ENCODE results near the gene ENAH.

The ENAH gene

GRCh38 chr1:225559326-225559725 is 93.6 kb downstream of the ENAH start:
- Histone ChIP-seq H3K79me2 (ENCODE audit: insufficient read depth, low read length) (no peaks in the 10 kb centered on the region), H3K4me3 (ENCODE audit: low read length, poor library complexity, severe bottlenecking) (no peak overlapping the region), H3K9ac (ENCODE audit: low read depth, low read length, poor library complexity, severe bottlenecking) (no peak overlapping the region), H3K27me3 (ENCODE audit: insufficient read depth, low read length, poor library complexity, severe bottlenecking) (no peaks in the 10 kb centered on the region), H3K9me3 (ENCODE audit: insufficient read depth, low read depth, low read length) (no peaks in the 10 kb centered on the region), H3K4me1 (ENCODE audit: insufficient read depth, low read length, poor library complexity, severe bottlenecking) (no peaks in the 10 kb centered on the region), H2AFZ (ENCODE audit: low read length) (no peak overlapping the region), H4K20me1 (ENCODE audit: insufficient read depth, low read length, poor library complexity, severe bottlenecking) (no peaks in the 10 kb centered on the region), H3K36me3 (ENCODE audit: insufficient read depth, low read length) (no peaks in the 10 kb centered on the region), H3K4me2 (ENCODE audit: low read depth, low read length, poor library complexity, severe bottlenecking) (no peak overlapping the region), H3K9me2 (replicated peaks; ENCODE audit: low read depth, low read length) (no peaks in the 10 kb centered on the region), H3F3A (ENCODE audit: low read depth) (no peaks in the 10 kb centered on the region)
- TF ChIP-seq EZH2phosphoT487 (IDR thresholded peaks at IDR 0.05; ENCODE audit: borderline replicate concordance) = no peak
- no peak for TF ChIP-seq CTCF (conservative IDR thresholded peaks at IDR 0.05; ENCODE audit: low read length)

- no peaks in the 10 kb centered on the region for H3K27me3 ChIP-seq (ENCODE audit: insufficient read depth, low read length, poor library complexity, severe bottlenecking)
- no peak for TF ChIP-seq CTCF (conservative IDR thresholded peaks at IDR 0.05; ENCODE audit: low read length)
- TF ChIP-seq EZH2phosphoT487 (IDR thresholded peaks at IDR 0.05; ENCODE audit: borderline replicate concordance) = no peak
- H3K4me1 ChIP-seq (ENCODE audit: insufficient read depth, low read length, poor library complexity, severe bottlenecking) = no peaks in the 10 kb centered on the region
- H3K9ac ChIP-seq (ENCODE audit: low read depth, low read length, poor library complexity, severe bottlenecking) = no peak overlapping the region
- no peaks in the 10 kb centered on the region for H3K9me3 ChIP-seq (ENCODE audit: insufficient read depth, low read depth, low read length)
- H3K9me2 ChIP-seq (replicated peaks; ENCODE audit: low read depth, low read length) = no peaks in the 10 kb centered on the region
- no peaks in the 10 kb centered on the region for H4K20me1 ChIP-seq (ENCODE audit: insufficient read depth, low read length, poor library complexity, severe bottlenecking)
- no peak overlapping the region for H2AFZ ChIP-seq (ENCODE audit: low read length)
- H3K4me3 ChIP-seq (ENCODE audit: low read length, poor library complexity, severe bottlenecking) = no peak overlapping the region
- no peaks in the 10 kb centered on the region for H3K36me3 ChIP-seq (ENCODE audit: insufficient read depth, low read length)
- no peaks in the 10 kb centered on the region for H3F3A ChIP-seq (ENCODE audit: low read depth)
- H3K79me2 ChIP-seq (ENCODE audit: insufficient read depth, low read length) = no peaks in the 10 kb centered on the region
- H3K4me2 ChIP-seq (ENCODE audit: low read depth, low read length, poor library complexity, severe bottlenecking) = no peak overlapping the region
Observed at GRCh38 chr1:225556694-225557093, 96.2 kb downstream of the ENAH start.

GRCh38 chr1:225555821-225556220 is 97.1 kb downstream of the ENAH start:
- no peak overlapping the region for H2AFZ ChIP-seq (ENCODE audit: low read length)
- H4K20me1 ChIP-seq (ENCODE audit: insufficient read depth, low read length, poor library complexity, severe bottlenecking) = no peaks in the 10 kb centered on the region
- no peaks in the 10 kb centered on the region for H3K27me3 ChIP-seq (ENCODE audit: insufficient read depth, low read length, poor library complexity, severe bottlenecking)
- no peaks in the 10 kb centered on the region for H3K9me2 ChIP-seq (replicated peaks; ENCODE audit: low read depth, low read length)
- no peaks in the 10 kb centered on the region for H3F3A ChIP-seq (ENCODE audit: low read depth)
- H3K79me2 ChIP-seq (ENCODE audit: insufficient read depth, low read length) = no peaks in the 10 kb centered on the region
- no peak overlapping the region for H3K4me3 ChIP-seq (ENCODE audit: low read length, poor library complexity, severe bottlenecking)
- H3K4me1 ChIP-seq (ENCODE audit: insufficient read depth, low read length, poor library complexity, severe bottlenecking) = no peaks in the 10 kb centered on the region
- H3K9me3 ChIP-seq (ENCODE audit: insufficient read depth, low read depth, low read length) = no peaks in the 10 kb centered on the region
- H3K9ac ChIP-seq (ENCODE audit: low read depth, low read length, poor library complexity, severe bottlenecking) = no peak overlapping the region
- TF ChIP-seq EZH2phosphoT487 (IDR thresholded peaks at IDR 0.05; ENCODE audit: borderline replicate concordance) (no peak), CTCF (conservative IDR thresholded peaks at IDR 0.05; ENCODE audit: low read length) (no peak)
- no peaks in the 10 kb centered on the region for H3K36me3 ChIP-seq (ENCODE audit: insufficient read depth, low read length)
- H3K4me2 ChIP-seq (ENCODE audit: low read depth, low read length, poor library complexity, severe bottlenecking) = no peak overlapping the region
